ENCODE measurements around the gene TMPO. TPM values are rescaled to one million over a fixed set of nuclear protein-coding genes. Genes with fewer than 3 reads are reported as not detected.
"Not testable (repeated sequence)": the region's sequence is repeated elsewhere in the genome, so short reads cannot be mapped to it uniquely, and the experiment has no call there.

TMPO gene
- polyA plus RNA-seq, 1 experiment, result 49.1 TPM

DNA sequence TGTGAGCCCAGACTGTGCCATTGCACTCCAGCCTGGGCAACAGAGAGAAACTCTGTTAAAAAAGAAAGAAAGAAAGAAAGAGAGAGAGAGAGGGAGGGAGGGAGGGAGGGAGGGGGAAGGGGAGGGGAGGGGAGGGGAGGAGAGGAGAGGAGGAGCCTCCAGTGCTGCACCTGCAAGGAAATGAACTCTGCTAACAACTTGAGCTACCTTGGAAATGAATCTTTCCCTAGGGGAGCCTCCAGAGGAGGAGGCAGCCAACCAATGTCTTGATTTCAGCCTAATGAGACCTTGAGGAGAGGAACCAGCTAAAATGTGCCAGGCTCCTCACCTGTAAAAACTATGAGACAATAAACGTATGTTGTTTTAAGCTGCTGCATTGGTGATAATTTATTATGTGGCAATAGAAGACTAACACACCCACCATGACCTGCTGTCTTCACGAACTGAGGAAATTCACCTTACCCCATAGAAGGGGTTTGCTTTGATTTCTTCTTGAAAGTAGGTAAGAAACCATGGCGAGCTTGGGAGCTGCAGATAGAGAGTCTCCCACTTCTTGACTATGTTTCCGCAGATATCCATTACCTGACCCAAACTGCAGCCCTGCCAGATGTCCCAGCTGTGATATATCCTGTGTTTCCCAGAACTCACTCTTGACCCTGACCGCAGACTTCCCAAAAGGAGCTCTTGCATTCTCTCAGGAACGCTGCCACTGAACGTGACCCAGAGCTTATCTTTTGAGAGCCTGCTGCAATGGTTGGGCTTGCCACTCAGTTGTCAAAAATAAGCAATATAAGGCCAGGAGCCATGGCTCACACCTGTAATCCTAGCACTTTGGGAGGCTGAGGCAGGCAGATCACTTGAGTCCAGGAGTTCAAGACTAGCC lies 31.5 kb upstream of the TMPO start:
- no peak overlapping the region for H3K27ac ChIP-seq (ENCODE audit: low read depth, low read length)
- H3K27me3 ChIP-seq (ENCODE audit: control insufficient read depth, insufficient read depth, low read length), result peaks cover 4% of the 10 kb centered on the region
- no peaks in the 10 kb centered on the region for H3K9me3 ChIP-seq (ENCODE audit: control insufficient read depth, insufficient read depth, low read length)
- H3K4me3 ChIP-seq (ENCODE audit: low read depth, low read length), result no peak overlapping the region
- DNase-seq (ENCODE audit: low read depth, low spot score), result no peak
- TF ChIP-seq, protein P1, sequence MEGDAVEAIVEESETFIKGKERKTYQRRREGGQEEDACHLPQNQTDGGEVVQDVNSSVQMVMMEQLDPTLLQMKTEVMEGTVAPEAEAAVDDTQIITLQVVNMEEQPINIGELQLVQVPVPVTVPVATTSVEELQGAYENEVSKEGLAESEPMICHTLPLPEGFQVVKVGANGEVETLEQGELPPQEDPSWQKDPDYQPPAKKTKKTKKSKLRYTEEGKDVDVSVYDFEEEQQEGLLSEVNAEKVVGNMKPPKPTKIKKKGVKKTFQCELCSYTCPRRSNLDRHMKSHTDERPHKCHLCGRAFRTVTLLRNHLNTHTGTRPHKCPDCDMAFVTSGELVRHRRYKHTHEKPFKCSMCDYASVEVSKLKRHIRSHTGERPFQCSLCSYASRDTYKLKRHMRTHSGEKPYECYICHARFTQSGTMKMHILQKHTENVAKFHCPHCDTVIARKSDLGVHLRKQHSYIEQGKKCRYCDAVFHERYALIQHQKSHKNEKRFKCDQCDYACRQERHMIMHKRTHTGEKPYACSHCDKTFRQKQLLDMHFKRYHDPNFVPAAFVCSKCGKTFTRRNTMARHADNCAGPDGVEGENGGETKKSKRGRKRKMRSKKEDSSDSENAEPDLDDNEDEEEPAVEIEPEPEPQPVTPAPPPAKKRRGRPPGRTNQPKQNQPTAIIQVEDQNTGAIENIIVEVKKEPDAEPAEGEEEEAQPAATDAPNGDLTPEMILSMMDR (IDR thresholded peaks at IDR 0.05; ENCODE audit: low read depth, low read length), result no peak
- CTCF ChIA-PET, result interaction anchor here (0.6 to 0.7 kb wide), 2 partner anchors 171 to 515 kb away, joined by 3 to 4 read pairs; no protein-coding TSS in a partner anchor
- POLR2A ChIA-PET, result no interaction called here

DNA sequence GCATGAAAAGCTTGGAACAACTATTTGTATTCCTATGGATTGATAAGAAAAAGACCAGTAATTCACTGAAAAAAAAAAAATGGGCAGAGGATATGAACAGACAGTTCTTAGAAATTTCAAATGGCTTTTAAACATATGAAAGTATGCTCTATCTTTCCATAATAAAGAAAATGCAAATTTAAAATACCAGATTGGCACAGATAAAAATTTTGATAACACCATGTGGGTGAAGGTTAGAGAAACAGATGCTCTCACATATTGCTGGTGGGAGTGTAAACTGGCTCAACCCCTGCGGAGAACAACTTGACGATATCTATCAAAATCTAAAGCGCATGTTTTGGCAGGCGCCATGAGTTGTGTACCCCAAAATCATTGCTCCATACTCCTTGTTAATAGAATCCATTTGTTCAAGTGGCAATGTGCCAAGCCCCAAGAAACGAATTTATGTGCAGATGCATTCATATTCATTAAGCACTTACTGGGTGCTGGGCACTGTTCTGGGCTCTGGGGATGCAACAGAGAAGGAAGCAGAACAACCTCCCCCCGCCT lies 29.5 kb upstream of the TMPO start:
- Histone ChIP-seq H3K27ac (ENCODE audit: low read depth, low read length) (no peak overlapping the region), H3K9me3 (ENCODE audit: control insufficient read depth, insufficient read depth, low read length) (no peaks in the 10 kb centered on the region), H3K27me3 (ENCODE audit: control insufficient read depth, insufficient read depth, low read length) (peaks cover 4% of the 10 kb centered on the region), H3K4me3 (ENCODE audit: low read depth, low read length) (no peak overlapping the region)
- ChIA-PET POLR2A (interaction anchor here (0.7 kb wide), 1 partner anchor 378 kb away, joined by 3 read pairs; no protein-coding TSS in a partner anchor), CTCF (no interaction called here)
- TF ChIP-seq, protein P1 (IDR thresholded peaks at IDR 0.05; ENCODE audit: low read depth, low read length), result no peak
- DNase-seq (ENCODE audit: low read depth, low spot score), result no peak

DNA sequence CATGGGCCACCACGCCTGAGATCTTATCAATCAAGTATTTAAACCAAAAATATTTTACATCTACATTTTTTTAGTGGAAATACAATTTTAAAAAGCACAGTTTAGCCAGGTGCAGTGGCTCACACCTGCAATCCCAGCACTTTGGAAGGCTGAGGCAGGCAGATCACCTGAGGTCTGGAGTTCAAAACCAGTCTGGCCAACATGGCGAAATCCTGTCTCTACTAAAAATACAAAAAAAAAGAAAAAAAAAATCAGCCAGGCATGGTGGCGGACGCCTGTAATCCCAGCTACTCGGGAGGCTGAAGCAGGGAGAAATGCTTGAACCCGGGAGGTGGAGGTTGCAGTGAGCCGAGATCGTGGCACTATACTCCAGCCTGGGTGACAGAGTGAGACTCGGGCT lies 27.0 kb upstream of the TMPO start:
- DNase-seq (ENCODE audit: low read depth, low spot score); CTCF ChIA-PET; H3K9me3 ChIP-seq (ENCODE audit: control insufficient read depth, insufficient read depth, low read length); H3K27me3 ChIP-seq (ENCODE audit: control insufficient read depth, insufficient read depth, low read length); H3K4me3 ChIP-seq (ENCODE audit: low read depth, low read length); POLR2A ChIA-PET; H3K27ac ChIP-seq (ENCODE audit: low read depth, low read length): not testable (repeated sequence)

DNA sequence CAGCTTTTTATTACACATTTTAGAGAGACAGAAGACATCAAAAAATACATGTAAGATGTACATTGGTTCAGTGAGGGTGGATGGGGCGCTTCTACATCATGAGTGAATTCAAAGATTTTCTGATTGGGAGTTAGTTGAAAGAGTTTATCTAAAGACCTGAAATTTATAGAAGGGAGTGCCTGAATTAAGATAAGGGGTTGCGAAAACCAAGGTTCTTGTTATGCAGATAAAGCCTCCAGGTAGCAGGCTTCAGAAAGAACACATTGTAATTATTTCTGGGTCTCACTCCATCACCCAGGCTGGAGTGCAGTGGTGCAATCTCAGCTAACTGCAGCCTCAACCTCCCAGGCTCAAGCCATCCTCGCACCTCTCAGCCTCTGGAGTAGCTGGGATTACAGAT lies 26.2 kb upstream of the TMPO start:
- ChIA-PET POLR2A (no interaction called here), CTCF (no interaction called here)
- H3K9me3 ChIP-seq (ENCODE audit: control insufficient read depth, insufficient read depth, low read length), result no peaks in the 10 kb centered on the region

DNA sequence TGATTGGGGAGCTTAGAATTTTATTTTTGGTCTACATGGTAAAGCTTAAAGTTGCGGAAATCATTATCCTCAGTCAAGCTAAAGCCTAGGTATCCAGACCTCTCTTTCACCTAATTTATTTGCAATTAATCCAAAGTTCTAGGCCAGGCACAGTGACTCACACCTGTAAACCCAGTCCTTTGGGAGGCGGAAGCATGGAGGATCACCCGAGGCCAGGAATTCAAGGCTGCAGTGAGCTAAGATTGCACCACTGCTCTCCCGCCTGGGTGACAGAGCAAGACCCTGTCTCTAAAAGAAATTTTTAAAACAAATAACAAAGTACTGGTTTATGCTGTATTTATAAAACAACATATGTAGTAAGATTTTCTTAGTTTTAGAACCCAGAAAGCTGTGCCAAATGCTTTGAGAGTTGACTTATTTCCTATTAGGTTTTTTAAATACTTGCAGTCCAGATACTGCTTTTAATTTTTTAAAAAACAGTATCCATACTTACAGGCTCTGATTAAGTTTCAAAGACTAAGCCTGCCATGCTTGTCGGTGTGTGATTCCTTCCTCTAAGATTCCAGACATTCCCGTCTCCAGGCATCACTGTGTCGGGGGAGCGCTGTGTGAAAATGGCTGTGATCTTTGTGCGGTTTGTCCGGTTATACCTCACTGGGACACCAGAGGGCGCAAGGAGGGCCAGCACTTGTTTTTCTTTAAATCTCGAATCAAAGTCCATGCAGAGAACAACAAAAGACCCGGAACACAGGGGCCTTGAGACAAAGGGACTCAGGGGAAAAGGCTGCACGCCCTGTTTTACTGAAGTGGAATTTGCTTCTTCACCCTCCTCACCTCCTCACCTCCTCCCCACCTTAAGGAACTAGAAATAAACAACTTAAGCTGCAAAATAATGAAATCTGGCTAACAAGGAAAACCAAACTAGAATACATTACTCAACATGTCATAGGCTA lies 24.6 kb upstream of the TMPO start:
- Histone ChIP-seq H3K9me3 (ENCODE audit: control insufficient read depth, insufficient read depth, low read length) (no peaks in the 10 kb centered on the region), H3K4me3 (ENCODE audit: low read depth, low read length) (no peak overlapping the region), H3K27ac (ENCODE audit: low read depth, low read length) (peak overlapping the region; percentile 55), H3K27me3 (ENCODE audit: control insufficient read depth, insufficient read depth, low read length) (no peaks in the 10 kb centered on the region)
- ChIA-PET CTCF (interaction anchor here (0.5 to 3.3 kb wide), 56 partner anchors 9 to 508 kb away, joined by 3 to 51 read pairs (median 4); partner anchors contain the start of genes IKBIP and TMPO), POLR2A (interaction anchor here (1.0 kb wide), 1 partner anchor 13 kb away, joined by 4 read pairs; no protein-coding TSS in a partner anchor)
- peak; percentile 76 for DNase-seq (ENCODE audit: low read depth, low spot score)
- TF ChIP-seq, protein P1 (IDR thresholded peaks at IDR 0.05; ENCODE audit: low read depth, low read length), result peak; percentile 94

More for the DNA sequence above, 26.2 kb upstream of the TMPO start:
- H3K27me3 ChIP-seq (ENCODE audit: control insufficient read depth, insufficient read depth, low read length), result no peaks in the 10 kb centered on the region
- no peak overlapping the region for H3K27ac ChIP-seq (ENCODE audit: low read depth, low read length)
- TF ChIP-seq, protein P1 (IDR thresholded peaks at IDR 0.05; ENCODE audit: low read depth, low read length), result no peak
- no peak for DNase-seq (ENCODE audit: low read depth, low spot score)
- no peak overlapping the region for H3K4me3 ChIP-seq (ENCODE audit: low read depth, low read length)

Measured in AG04450 (cell line).